GM10847 (cell line): ENCODE measurements around the gene AP4B1.

Source experiments
- POLR2A ChIP-seq: IDR thresholded peaks from 2 replicates; pipeline ENCODE4 v1.6.1; 2011; ENCODE audit not compliant: insufficient read length; ENCODE audit errors: extremely low read depth

AP4B1 gene

DNA sequence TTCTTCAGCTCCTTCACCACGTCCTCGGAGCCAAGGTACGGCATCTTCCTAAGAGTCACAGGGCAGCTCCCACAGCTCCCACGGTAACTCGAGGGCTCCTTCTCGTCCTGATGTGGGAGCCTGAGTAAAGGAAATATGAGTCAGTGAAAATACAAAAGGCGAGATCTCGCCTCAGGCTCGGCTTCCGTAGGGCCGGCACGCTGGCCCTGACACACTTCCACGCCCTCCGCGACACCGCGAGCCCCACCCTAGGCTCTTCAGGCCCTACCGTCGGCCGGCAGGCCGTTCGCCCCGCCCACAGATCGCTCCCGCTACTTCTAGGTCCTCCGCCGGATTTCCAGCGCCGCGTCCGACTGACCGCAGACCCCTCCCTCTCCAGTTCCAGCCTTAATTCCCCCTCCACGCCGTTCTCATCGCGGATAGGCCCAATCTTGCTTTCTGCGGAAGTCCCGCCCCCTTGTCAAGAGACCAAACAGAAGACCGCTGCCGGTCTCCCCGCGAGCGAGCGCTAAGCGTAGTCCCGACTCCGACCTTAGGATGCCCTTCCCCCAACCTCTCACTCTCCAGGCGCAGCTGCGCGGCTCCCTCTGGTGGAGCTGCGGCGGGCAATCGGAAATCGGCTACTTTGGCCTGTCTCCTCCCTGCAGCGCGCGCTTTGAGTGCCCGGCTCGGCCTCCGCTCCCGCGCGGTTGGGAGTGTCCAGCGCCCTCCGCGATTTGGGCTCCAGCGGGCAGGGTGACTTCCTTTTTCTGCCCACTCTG lies at the start of gene AP4B1, which contains the start of gene DCLRE1B:
TSS of gene AP4B1 (minus strand) at position 126 of the 761 bp plus-strand sequence. CDS start at position 44, 82 bp downstream.
TSS of gene DCLRE1B (plus strand) at position 653 of the 761 bp plus-strand sequence. CDS start 261 bp downstream, outside the sequence.
- TF ChIP-seq POLR2A, result peak; percentile 64

- no peak for TF ChIP-seq POLR2A
Measured at GRCh38 chr1:113951719-113952118, 47.1 kb upstream of the AP4B1 start.

DNA sequence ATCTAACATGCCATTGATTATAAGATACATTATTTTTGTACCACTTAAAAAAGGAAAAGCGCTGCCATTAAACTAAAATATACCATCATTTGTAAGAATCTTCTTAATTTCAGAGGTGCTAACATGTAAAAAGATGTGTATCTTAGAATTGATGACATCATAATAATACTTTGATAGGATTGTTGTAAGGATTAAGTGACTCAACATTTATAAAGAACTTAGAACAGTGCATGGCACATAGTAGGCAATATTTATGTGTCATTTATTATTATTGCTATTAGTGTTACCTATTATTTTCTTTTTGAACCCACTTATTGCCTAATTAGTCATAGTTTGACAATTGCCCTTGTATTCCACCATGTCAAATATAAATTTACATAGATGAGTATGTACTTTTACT lies 46.3 kb upstream of the AP4B1 start:
- no peak for TF ChIP-seq POLR2A

- TF ChIP-seq POLR2A, result no peak
Measured at GRCh38 chr1:113949007-113949406, 44.4 kb upstream of the AP4B1 start.

GRCh38 chr1:113947388-113948107 lies 42.9 kb upstream of the AP4B1 start:
- TF ChIP-seq POLR2A, result no peak

DNA sequence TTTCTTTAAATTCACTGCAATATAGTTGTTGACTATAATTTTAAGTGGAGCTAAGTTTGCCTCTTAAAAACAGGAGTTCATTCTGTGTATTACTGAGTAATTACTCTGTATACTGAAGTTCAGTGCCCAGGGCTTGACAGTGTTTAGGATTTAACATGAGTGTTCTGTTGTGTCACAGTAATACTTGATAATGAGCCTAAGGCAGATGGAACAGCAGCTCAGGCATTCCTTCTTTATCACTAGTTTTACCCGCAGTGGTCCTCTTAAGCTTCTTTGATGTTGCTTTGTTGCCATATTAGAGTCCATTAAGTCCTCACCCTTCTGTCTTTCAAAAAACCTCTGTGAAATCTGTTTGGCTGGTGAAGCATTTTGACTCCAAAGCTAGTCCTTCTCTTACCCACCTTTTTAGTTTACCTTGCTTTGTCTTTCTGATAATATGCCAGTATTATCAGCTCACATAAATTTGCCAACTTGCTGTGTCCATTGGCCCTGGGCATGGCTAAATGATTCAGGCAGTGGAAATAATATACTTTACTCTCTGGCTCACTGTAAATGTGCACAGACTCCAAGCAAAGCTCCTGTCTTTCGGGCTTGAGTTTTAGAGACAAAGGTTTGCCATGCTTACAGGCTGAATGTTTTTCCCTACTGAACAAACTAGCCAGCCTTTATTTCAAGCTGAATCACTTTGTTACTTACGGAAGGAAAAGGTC lies 42.2 kb upstream of the AP4B1 start:
- no peak for TF ChIP-seq POLR2A

DNA sequence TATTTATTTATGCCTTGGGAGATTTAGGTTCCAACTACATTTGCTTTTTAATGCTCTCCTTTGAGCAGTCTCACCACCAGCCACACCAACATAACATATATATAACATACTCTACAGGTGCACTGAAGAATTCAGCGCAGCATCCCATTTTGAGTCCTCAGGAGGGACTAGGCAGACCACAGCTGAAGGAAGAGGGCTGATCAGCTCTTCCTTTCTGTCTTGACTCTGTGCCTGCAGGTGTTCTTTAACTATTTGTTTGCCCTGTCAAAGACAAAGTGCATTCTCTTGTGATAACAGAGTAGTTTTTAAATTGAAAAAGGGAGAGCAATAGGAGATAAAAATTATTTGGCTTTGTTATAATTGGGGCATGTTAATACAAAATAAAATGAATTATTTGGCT lies 41.5 kb upstream of the AP4B1 start:
- TF ChIP-seq POLR2A, result no peak

- no peak for TF ChIP-seq POLR2A
Measured at GRCh38 chr1:113945329-113945728, 40.7 kb upstream of the AP4B1 start.

- TF ChIP-seq POLR2A, result no peak
Measured at GRCh38 chr1:113943028-113943811, 38.6 kb upstream of the AP4B1 start.

GRCh38 chr1:113942527-113942926 lies 37.9 kb upstream of the AP4B1 start:
- no peak for TF ChIP-seq POLR2A

DNA sequence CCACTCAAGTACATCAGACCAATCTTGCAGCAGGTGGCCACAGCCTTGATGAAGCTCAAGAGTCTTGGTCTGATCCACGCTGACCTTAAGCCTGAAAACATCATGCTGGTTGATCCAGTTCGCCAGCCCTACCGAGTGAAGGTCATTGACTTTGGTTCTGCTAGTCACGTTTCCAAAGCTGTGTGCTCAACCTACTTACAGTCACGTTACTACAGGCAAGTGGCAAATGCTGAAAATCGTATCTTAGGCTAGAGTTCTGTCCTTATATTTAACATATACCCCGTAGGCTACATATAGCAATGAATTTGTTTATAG lies 36.6 kb upstream of the AP4B1 start:
- TF ChIP-seq POLR2A, result no peak

GRCh38 chr1:113940365-113941244 lies 36.0 kb upstream of the AP4B1 start:
- TF ChIP-seq POLR2A, result no peak

DNA sequence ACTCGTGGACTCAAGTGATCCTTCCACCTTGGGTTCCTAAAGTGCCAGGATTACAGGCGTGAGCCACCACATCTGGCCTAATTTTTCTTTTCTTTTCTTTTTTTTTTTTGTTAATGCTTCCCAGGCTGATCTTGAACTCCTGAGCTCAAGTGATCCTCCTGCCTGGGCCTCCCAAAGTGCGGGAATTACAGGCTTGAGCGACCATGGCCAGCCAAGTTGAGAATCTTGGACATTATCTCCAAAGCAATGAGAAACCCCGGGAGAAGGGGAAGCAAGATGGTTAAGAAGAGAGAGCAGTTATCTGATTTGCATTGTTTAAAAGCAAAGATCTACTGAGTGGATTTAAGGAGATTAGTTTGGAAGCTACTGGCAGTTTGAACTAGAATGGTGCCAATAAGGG lies 33.6 kb upstream of the AP4B1 start:
- no peak for TF ChIP-seq POLR2A

DNA sequence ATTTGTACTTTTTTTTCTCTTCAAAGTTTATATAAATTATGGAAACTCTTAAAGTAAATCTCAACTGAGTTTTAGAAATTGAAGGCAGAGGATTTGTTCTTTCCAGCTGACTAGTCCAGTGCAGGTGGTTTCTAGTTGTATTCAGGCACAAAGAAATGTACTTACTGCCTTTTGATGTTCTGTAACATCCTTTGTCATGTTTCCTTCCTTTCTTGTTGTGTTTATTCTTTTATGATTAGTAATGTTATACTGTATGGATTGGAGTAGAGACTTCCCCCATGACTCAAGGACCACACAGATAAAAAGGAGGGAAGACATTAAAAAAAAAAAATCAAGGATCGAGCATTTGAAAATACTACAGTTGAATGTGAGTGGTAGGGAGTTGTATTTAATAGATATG lies 32.5 kb upstream of the AP4B1 start:
- no peak for TF ChIP-seq POLR2A
